HCT116 (cell line): ENCODE data around the gene IGFBP7. TPM values are rescaled to one million over a fixed set of nuclear protein-coding genes. Genes with fewer than 3 reads are reported as not detected.

ENCODE experiments used
- ATAC-seq: fragments of 200-7000 bp; cut with Tn5 transposase; 2 replicates; pipeline ENCODE4 v1.9.1; 2020; ENCODE audit warnings: mild to moderate bottlenecking, moderate library complexity
- BruUV-seq: library from RNA; stranded (reverse); fragments of 400-500 nt; replicated peaks from 2 replicates; lab custom pipeline; 2021; lab: Mats Ljungman, UMichigan
- CTCF ChIA-PET: fragments of 300-600 bp; sonication (Branson Sonifier 250); formaldehyde crosslinking; loops from one replicate; lab custom pipeline; 2021; ENCODE audit warnings: antibody characterized with exemption; lab: Charles Lee
- POLR2A ChIA-PET: fragments of 300-600, 350-600 bp; sonication (Branson Sonifier 250); formaldehyde crosslinking; loops from one replicate; lab custom pipeline; 2021; ENCODE audit warnings: antibody characterized with exemption; lab: Charles Lee
- RAD21 ChIA-PET, 2 experiments: fragments of 300-600 bp; sonication (Branson Sonifier 250); formaldehyde crosslinking; loops; one replicate each; lab custom pipeline; 2023; ENCODE audit warnings: low total read pairs in 2 of 2; ENCODE audit not compliant: uncharacterized antibody in 2 of 2, unreplicated experiment in 2 of 2, low non-redundant PET in 1 of 2; lab: Charles Lee
- DNase-seq: peaks from one replicate; pipeline ENCODE4 v3.0.0-alpha.2; 2010; ENCODE audit warnings: low read depth, low spot score
- H2AFZ ChIP-seq: fragments of 200-600 bp; shearing (Covaris generic), sonication (generic); 2 replicates; pipeline ENCODE4 v1.6.1; 2017; ENCODE audit warnings: low read depth, mixed run types, mixed read lengths, antibody characterized with exemption, low read length; ENCODE audit not compliant: poor library complexity, severe bottlenecking
- H3K27ac ChIP-seq: 2 replicates; pipeline ENCODE4 v1.5.1; 2012; ENCODE audit warnings: low read depth, low read length
- H3K27me3 ChIP-seq: fragments of 200-600 bp; sonication (generic); 2 replicates; pipeline ENCODE4 v1.6.1; 2016; ENCODE audit warnings: mixed run types, low read length, mixed read lengths; ENCODE audit not compliant: insufficient read depth
- H3K36me3 ChIP-seq, 2 experiments: fragments of 200-500 bp in 1 of 2; fragments of 200-600 bp in 1 of 2; sonication (Bioruptor generic) in 1 of 2; sonication (generic) in 1 of 2; 2 replicates each; pipeline versions ENCODE4 v1.5.1 to v1.6.1; 2014 to 2016; ENCODE audit warnings: low read length in 2 of 2, inconsistent platforms in 1 of 2, mixed read lengths in 1 of 2, mixed run types in 1 of 2; ENCODE audit not compliant: insufficient read depth in 2 of 2, control insufficient read depth in 1 of 2
- H3K4me1 ChIP-seq, 2 experiments: fragments of 200-600 bp in 1 of 2; sonication (generic) in 1 of 2; 2 replicates each; pipeline versions ENCODE4 v1.5.1 to v1.6.1; 2012 to 2017; ENCODE audit warnings: low read length in 2 of 2, inconsistent platforms in 1 of 2, mild to moderate bottlenecking in 1 of 2, mixed read lengths in 1 of 2, mixed run types in 1 of 2, moderate library complexity in 1 of 2; ENCODE audit not compliant: insufficient read depth in 2 of 2, control insufficient read depth in 1 of 2
- H3K4me2 ChIP-seq: fragments of 200-600 bp; sonication (generic); 2 replicates; pipeline ENCODE4 v1.6.1; 2017; ENCODE audit warnings: mixed run types, low read length, mixed read lengths
- H3K4me3 ChIP-seq, 2 experiments: fragments of 200-600 bp in 1 of 2; sonication (generic) in 1 of 2; replicated peaks in 1 of 2; 2 replicates each; pipeline ENCODE4 v1.5.1; 2011 to 2016; ENCODE audit warnings: low read length in 2 of 2, control low read depth in 1 of 2, low read depth in 1 of 2, mild to moderate bottlenecking in 1 of 2, mixed read lengths in 1 of 2, mixed run types in 1 of 2
- H3K79me2 ChIP-seq: fragments of 200-600 bp; sonication (generic); 2 replicates; pipeline ENCODE4 v1.6.1; 2017; ENCODE audit warnings: mild to moderate bottlenecking, mixed run types, low read length, moderate library complexity, mixed read lengths; ENCODE audit not compliant: insufficient read depth
- H3K9ac ChIP-seq: fragments of 200-600 bp; sonication (generic); 2 replicates; pipeline ENCODE4 v1.6.1; 2016; ENCODE audit warnings: low read length, mixed read lengths
- H3K9me2 ChIP-seq: fragments of 200-600 bp; sonication (generic), shearing (Covaris generic); 2 replicates; pipeline ENCODE4 v1.6.1; 2017; ENCODE audit warnings: mixed run types, mild to moderate bottlenecking, moderate library complexity; ENCODE audit not compliant: insufficient read depth
- H3K9me3 ChIP-seq, 2 experiments: fragments of 200-500 bp in 1 of 2; fragments of 200-600 bp in 1 of 2; sonication (Bioruptor generic) in 1 of 2; sonication (generic) in 1 of 2; 2 replicates each; pipeline ENCODE4 v1.6.1; 2014 to 2017; ENCODE audit warnings: low read length in 2 of 2, mixed read lengths in 2 of 2, inconsistent platforms in 1 of 2, low read depth in 1 of 2, mild to moderate bottlenecking in 1 of 2, mixed run types in 1 of 2, moderate library complexity in 1 of 2; ENCODE audit not compliant: control insufficient read depth in 1 of 2, insufficient read depth in 1 of 2
- H4K20me1 ChIP-seq: fragments of 200-600 bp; sonication (generic), shearing (Covaris generic); 2 replicates; pipeline ENCODE4 v1.6.1; 2017; ENCODE audit warnings: mixed run types, mild to moderate bottlenecking, moderate library complexity; ENCODE audit not compliant: insufficient read depth
- CEBPB ChIP-seq: IDR thresholded peaks from 2 replicates; pipeline ENCODE4 v1.6.1; 2012; ENCODE audit warnings: low read depth
- EGR1 ChIP-seq: IDR thresholded peaks from 2 replicates; pipeline ENCODE4 v1.6.1; 2012; ENCODE audit warnings: low read depth
- EZH2 ChIP-seq: fragments of 200-600 bp; sonication (generic); IDR thresholded peaks from 2 replicates; pipeline ENCODE4 v1.6.1; 2017; ENCODE audit warnings: antibody characterized with exemption, mixed run types
- FOSL1 ChIP-seq: IDR thresholded peaks from 2 replicates; pipeline ENCODE4 v1.6.1; 2012; ENCODE audit warnings: low read depth
- JUND ChIP-seq: IDR thresholded peaks from 2 replicates; pipeline ENCODE4 v1.6.1; 2012
- SIN3A ChIP-seq: IDR thresholded peaks from 2 replicates; pipeline ENCODE4 v1.6.1; 2012; ENCODE audit warnings: low read depth
- SP1 ChIP-seq: IDR thresholded peaks from 2 replicates; pipeline ENCODE4 v1.6.1; 2012; ENCODE audit warnings: low read depth
- TCF7L2 ChIP-seq: IDR thresholded peaks from 2 replicates; pipeline ENCODE4 v1.7.0; 2011; ENCODE audit warnings: borderline replicate concordance, inconsistent platforms; ENCODE audit not compliant: insufficient read depth, insufficient read length; ENCODE audit errors: extremely low read depth
- YY1 ChIP-seq: IDR thresholded peaks from 2 replicates; pipeline ENCODE4 v1.6.1; 2011; ENCODE audit warnings: low read length, low read depth, moderate library complexity, mild to moderate bottlenecking; ENCODE audit not compliant: insufficient replicate concordance; ENCODE audit errors: extremely low read depth
- ZNF274 ChIP-seq: fragments of 200-500 bp; sonication (Bioruptor generic); IDR thresholded peaks from 2 replicates; pipeline ENCODE4 v1.6.1; 2014; ENCODE audit warnings: mild to moderate bottlenecking, low read depth, low read length, inconsistent platforms
- intact Hi-C: fragments of 100-400 bp; cut with micrococcal nuclease; formaldehyde crosslinking; loops from 2 replicates; pipeline ENCODE4 v1.10.0; 2022
- total RNA-seq: library from RNA; stranded (reverse); gene quantifications from one replicate; pipeline ENCODE4 v1.2.1, GENCODE V29; 2021; ENCODE audit not compliant: unreplicated experiment
- TF ChIP-seq, protein P1 (sequence below): IDR thresholded peaks from 2 replicates; pipeline ENCODE4 v1.6.1; 2011; ENCODE audit warnings: mild to moderate bottlenecking, low read length, moderate library complexity; ENCODE audit not compliant: insufficient replicate concordance; ENCODE audit errors: extremely low read depth
- TF ChIP-seq, protein P2 (sequence below), 3 experiments: fragments of 200-600 bp in 1 of 3; sonication (generic) in 1 of 3; IDR thresholded peaks in 2 of 3; conservative IDR thresholded peaks in 1 of 3; 2 replicates each; pipeline ENCODE4 v1.5.1; 2012 to 2017; ENCODE audit warnings: low read depth in 2 of 3, low read length in 2 of 3, antibody characterized with exemption in 1 of 3, borderline replicate concordance in 1 of 3, control low read depth in 1 of 3, mild to moderate bottlenecking in 1 of 3, mixed read lengths in 1 of 3, mixed run types in 1 of 3, moderate library complexity in 1 of 3; ENCODE audit not compliant: insufficient read depth in 1 of 3
- TF ChIP-seq, protein P3 (sequence below): IDR thresholded peaks from 2 replicates; pipeline ENCODE4 v1.6.1; 2012

Gene IGFBP7
- total RNA-seq, 1 experiment from 2014 or later, result 0.91 TPM

DNA sequence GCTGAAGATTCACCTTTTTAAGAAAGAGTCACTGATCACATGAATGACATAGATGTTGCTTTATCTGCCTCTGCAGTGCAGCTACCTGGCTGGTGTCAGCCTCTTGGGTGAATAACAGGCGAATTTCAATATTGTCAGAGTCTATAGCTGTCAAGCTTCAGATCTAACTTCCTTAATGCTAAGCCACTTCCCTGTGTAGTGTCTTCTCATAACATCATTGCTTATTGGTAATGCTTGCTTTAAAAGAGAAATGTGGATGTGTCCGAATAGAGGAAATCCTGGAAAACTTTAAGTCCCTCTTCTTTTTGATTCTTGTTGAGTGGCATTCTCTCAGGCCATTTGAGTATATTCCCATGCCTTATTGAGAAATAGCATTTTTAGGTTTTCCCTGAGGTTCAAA is 7.3 kb upstream of the IGFBP7 start (continued):
- TF ChIP-seq, protein P1, sequence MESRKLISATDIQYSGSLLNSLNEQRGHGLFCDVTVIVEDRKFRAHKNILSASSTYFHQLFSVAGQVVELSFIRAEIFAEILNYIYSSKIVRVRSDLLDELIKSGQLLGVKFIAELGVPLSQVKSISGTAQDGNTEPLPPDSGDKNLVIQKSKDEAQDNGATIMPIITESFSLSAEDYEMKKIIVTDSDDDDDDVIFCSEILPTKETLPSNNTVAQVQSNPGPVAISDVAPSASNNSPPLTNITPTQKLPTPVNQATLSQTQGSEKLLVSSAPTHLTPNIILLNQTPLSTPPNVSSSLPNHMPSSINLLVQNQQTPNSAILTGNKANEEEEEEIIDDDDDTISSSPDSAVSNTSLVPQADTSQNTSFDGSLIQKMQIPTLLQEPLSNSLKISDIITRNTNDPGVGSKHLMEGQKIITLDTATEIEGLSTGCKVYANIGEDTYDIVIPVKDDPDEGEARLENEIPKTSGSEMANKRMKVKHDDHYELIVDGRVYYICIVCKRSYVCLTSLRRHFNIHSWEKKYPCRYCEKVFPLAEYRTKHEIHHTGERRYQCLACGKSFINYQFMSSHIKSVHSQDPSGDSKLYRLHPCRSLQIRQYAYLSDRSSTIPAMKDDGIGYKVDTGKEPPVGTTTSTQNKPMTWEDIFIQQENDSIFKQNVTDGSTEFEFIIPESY, result no peak
- TF ChIP-seq, protein P2, sequence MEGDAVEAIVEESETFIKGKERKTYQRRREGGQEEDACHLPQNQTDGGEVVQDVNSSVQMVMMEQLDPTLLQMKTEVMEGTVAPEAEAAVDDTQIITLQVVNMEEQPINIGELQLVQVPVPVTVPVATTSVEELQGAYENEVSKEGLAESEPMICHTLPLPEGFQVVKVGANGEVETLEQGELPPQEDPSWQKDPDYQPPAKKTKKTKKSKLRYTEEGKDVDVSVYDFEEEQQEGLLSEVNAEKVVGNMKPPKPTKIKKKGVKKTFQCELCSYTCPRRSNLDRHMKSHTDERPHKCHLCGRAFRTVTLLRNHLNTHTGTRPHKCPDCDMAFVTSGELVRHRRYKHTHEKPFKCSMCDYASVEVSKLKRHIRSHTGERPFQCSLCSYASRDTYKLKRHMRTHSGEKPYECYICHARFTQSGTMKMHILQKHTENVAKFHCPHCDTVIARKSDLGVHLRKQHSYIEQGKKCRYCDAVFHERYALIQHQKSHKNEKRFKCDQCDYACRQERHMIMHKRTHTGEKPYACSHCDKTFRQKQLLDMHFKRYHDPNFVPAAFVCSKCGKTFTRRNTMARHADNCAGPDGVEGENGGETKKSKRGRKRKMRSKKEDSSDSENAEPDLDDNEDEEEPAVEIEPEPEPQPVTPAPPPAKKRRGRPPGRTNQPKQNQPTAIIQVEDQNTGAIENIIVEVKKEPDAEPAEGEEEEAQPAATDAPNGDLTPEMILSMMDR (IDR thresholded peaks at IDR 0.05 in 2 of 3, conservative IDR thresholded peaks at IDR 0.05 in 1 of 3; ENCODE audit: borderline replicate concordance in 1 of 3, insufficient read depth in 1 of 3, low read depth in 2 of 3, low read length in 2 of 3), result no peak
- TF ChIP-seq EGR1 (no peak), FOSL1 (no peak), CEBPB (no peak)

DNA sequence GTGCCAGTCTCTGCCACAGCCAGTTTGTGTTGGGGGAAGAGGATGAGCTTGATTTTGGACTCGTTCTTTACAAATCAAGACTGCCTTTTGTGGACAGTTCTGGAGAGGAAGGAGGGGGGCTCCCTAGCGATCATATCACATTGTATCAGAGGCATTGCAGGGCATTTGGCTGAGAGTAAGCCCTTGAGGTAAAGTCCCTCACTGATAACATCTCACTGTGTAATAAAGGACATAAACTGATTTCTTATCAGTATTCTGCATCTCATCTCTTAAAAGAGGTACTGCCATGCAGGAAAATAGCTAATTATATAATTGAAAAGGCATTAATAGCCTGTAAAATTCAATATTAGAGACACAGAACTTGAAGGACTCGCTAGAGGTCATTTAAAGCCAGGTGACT is 6.1 kb upstream of the IGFBP7 start:
- H3K36me3 ChIP-seq, result no peaks in the 10 kb centered on the region
- ChIA-PET RAD21 (no interaction called here), CTCF (no interaction called here), POLR2A (no interaction called here)
- BruUV-seq, result no TSS peak
- no peaks in the 10 kb centered on the region for H3K79me2 ChIP-seq
- H3K4me2 ChIP-seq, result no peak overlapping the region
- ATAC-seq (no peak), DNase-seq (no peak)
- no peaks in the 10 kb centered on the region for H3K4me1 ChIP-seq
- H2AFZ ChIP-seq, result no peak overlapping the region
- intact Hi-C loops, result no loop called here
- no peak overlapping the region for H3K27ac ChIP-seq
- no peaks in the 10 kb centered on the region for H4K20me1 ChIP-seq
- H3K9me2 ChIP-seq, result no peaks in the 10 kb centered on the region
- H3K9ac ChIP-seq, result no peak overlapping the region
- peaks cover 37% of the 10 kb centered on the region; the same call in 1 of the 2 replicates for H3K27me3 ChIP-seq
- no peak overlapping the region for H3K4me3 ChIP-seq
- TF ChIP-seq, protein P1, result no peak
- TF ChIP-seq SIN3A, result no peak
- no peak for TF ChIP-seq EGR1
- TF ChIP-seq JUND, result no peak
- TF ChIP-seq, protein P2 (IDR thresholded peaks at IDR 0.05 in 2 of 3, conservative IDR thresholded peaks at IDR 0.05 in 1 of 3; ENCODE audit: borderline replicate concordance in 1 of 3, insufficient read depth in 1 of 3, low read depth in 2 of 3, low read length in 2 of 3), result no peak
- TF ChIP-seq, protein P3, sequence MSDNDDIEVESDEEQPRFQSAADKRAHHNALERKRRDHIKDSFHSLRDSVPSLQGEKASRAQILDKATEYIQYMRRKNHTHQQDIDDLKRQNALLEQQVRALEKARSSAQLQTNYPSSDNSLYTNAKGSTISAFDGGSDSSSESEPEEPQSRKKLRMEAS, result no peak
- TF ChIP-seq EZH2, result no peak
- TF ChIP-seq ZNF274, result no peak
- TF ChIP-seq FOSL1, result no peak
- TF ChIP-seq YY1, result no peak
- TF ChIP-seq SP1, result no peak
- no peak for TF ChIP-seq TCF7L2
- H3K9me3 ChIP-seq, result no peaks in the 10 kb centered on the region
